Measurements from ENCODE around the gene ZNF235.
"Not testable (repeated sequence)": the region's sequence is repeated elsewhere in the genome, so short reads cannot be mapped to it uniquely, and the experiment has no call there.

ZNF235 gene

GRCh38 chr19:44258136-44258535, 46.7 kb downstream of the ZNF235 start:
- no peaks in the 10 kb centered on the region for H3K79me2 ChIP-seq (ENCODE audit: control insufficient read depth, insufficient read depth, low read length, unreplicated experiment)
- H3K27me3 ChIP-seq (ENCODE audit: insufficient read depth, low read length): no peaks in the 10 kb centered on the region
- H2AFZ ChIP-seq (ENCODE audit: low read length, unreplicated experiment): no peak overlapping the region
- H3K27ac ChIP-seq (ENCODE audit: low read depth, low read length): no peak overlapping the region
- no peak overlapping the region for H3K4me3 ChIP-seq (ENCODE audit: low read depth, low read length)
- no peaks in the 10 kb centered on the region for H3K36me3 ChIP-seq (ENCODE audit: insufficient read depth, low read length)
- peaks cover 8% of the 10 kb centered on the region for H3K4me1 ChIP-seq (ENCODE audit: control insufficient read depth, insufficient read depth, low read length, unreplicated experiment)

- H3K27ac ChIP-seq (ENCODE audit: low read depth, low read length): no peak overlapping the region
Measured at GRCh38 chr19:44255705-44256411, 49.0 kb downstream of the ZNF235 start.

GRCh38 chr19:44254496-44254895, 50.3 kb downstream of the ZNF235 start:
- no peaks in the 10 kb centered on the region for H3K27me3 ChIP-seq (ENCODE audit: insufficient read depth, low read length)

More at GRCh38 chr19:44255705-44256411, 49.0 kb downstream of the ZNF235 start:
- H2AFZ ChIP-seq (ENCODE audit: low read length, unreplicated experiment): no peak overlapping the region
- H3K79me2 ChIP-seq (ENCODE audit: control insufficient read depth, insufficient read depth, low read length, unreplicated experiment): no peaks in the 10 kb centered on the region
- H3K4me3 ChIP-seq (ENCODE audit: low read depth, low read length): no peak overlapping the region
- H3K36me3 ChIP-seq (ENCODE audit: insufficient read depth, low read length): no peaks in the 10 kb centered on the region
- no peaks in the 10 kb centered on the region for H3K27me3 ChIP-seq (ENCODE audit: insufficient read depth, low read length)
- peaks cover 6% of the 10 kb centered on the region for H3K4me1 ChIP-seq (ENCODE audit: control insufficient read depth, insufficient read depth, low read length, unreplicated experiment)

GRCh38 chr19:44253392-44253791, 51.4 kb downstream of the ZNF235 start:
- H3K27ac ChIP-seq (ENCODE audit: low read depth, low read length); H3K4me3 ChIP-seq (ENCODE audit: low read depth, low read length); H2AFZ ChIP-seq (ENCODE audit: low read length, unreplicated experiment): not testable (repeated sequence)

More at GRCh38 chr19:44254496-44254895, 50.3 kb downstream of the ZNF235 start:
- Histone ChIP-seq H3K36me3 (ENCODE audit: insufficient read depth, low read length) (no peaks in the 10 kb centered on the region), H3K4me3 (ENCODE audit: low read depth, low read length) (no peak overlapping the region), H3K27ac (ENCODE audit: low read depth, low read length) (no peak overlapping the region), H3K79me2 (ENCODE audit: control insufficient read depth, insufficient read depth, low read length, unreplicated experiment) (no peaks in the 10 kb centered on the region), H3K4me1 (ENCODE audit: control insufficient read depth, insufficient read depth, low read length, unreplicated experiment) (no peaks in the 10 kb centered on the region), H2AFZ (ENCODE audit: low read length, unreplicated experiment) (no peak overlapping the region)

GRCh38 chr19:44252332-44252731, 52.5 kb downstream of the ZNF235 start:
- H3K79me2 ChIP-seq (ENCODE audit: control insufficient read depth, insufficient read depth, low read length, unreplicated experiment); H3K4me1 ChIP-seq (ENCODE audit: control insufficient read depth, insufficient read depth, low read length, unreplicated experiment); H3K36me3 ChIP-seq (ENCODE audit: insufficient read depth, low read length); H3K4me3 ChIP-seq (ENCODE audit: low read depth, low read length); H2AFZ ChIP-seq (ENCODE audit: low read length, unreplicated experiment); H3K27me3 ChIP-seq (ENCODE audit: insufficient read depth, low read length); H3K27ac ChIP-seq (ENCODE audit: low read depth, low read length): not testable (repeated sequence)

More at GRCh38 chr19:44253392-44253791, 51.4 kb downstream of the ZNF235 start:
- H3K27me3 ChIP-seq (ENCODE audit: insufficient read depth, low read length); H3K4me1 ChIP-seq (ENCODE audit: control insufficient read depth, insufficient read depth, low read length, unreplicated experiment); H3K36me3 ChIP-seq (ENCODE audit: insufficient read depth, low read length); H3K79me2 ChIP-seq (ENCODE audit: control insufficient read depth, insufficient read depth, low read length, unreplicated experiment): not testable (repeated sequence)

- Histone ChIP-seq H3K79me2 (ENCODE audit: control insufficient read depth, insufficient read depth, low read length, unreplicated experiment) (no peaks in the 10 kb centered on the region), H3K27ac (ENCODE audit: low read depth, low read length) (no peak overlapping the region), H3K4me3 (ENCODE audit: low read depth, low read length) (no peak overlapping the region), H3K36me3 (ENCODE audit: insufficient read depth, low read length) (peaks cover 45% of the 10 kb centered on the region), H3K4me1 (ENCODE audit: control insufficient read depth, insufficient read depth, low read length, unreplicated experiment) (no peaks in the 10 kb centered on the region), H3K27me3 (ENCODE audit: insufficient read depth, low read length) (no peaks in the 10 kb centered on the region), H2AFZ (ENCODE audit: low read length, unreplicated experiment) (no peak overlapping the region)
Measured at GRCh38 chr19:44236384-44236783, 68.4 kb downstream of the ZNF235 start.
